IMR-90 (cell line): Measurements from ENCODE around the gene UPK3A. TPM values are rescaled to one million over a fixed set of nuclear protein-coding genes. Genes with fewer than 3 reads are reported as not detected.
A peak's percentile ranks its signal among the peaks of the same experiment; 100 is the strongest.

Source experiments
- ATAC-seq: fragments of 200-7000 bp; cut with Tn5 transposase; 2 replicates; pipeline ENCODE4 v1.9.1; 2020; ENCODE audit warnings: low read depth, mild to moderate bottlenecking, moderate library complexity
- BruUV-seq: library from RNA; stranded (reverse); fragments of 400-500 nt; replicated peaks from 2 replicates; lab custom pipeline; 2021; lab: Mats Ljungman, UMichigan
- CTCF ChIA-PET: fragments of 300-600 bp; formaldehyde crosslinking; extraction: SDS; loops from one replicate; lab custom pipeline; 2021; ENCODE audit warnings: antibody characterized with exemption; lab: Yijun Ruan, JAX
- POLR2A ChIA-PET: fragments of 300-600 bp; sonication (Branson Sonifier 250); formaldehyde crosslinking; loops from one replicate; lab custom pipeline; 2022; ENCODE audit warnings: antibody characterized with exemption; ENCODE audit not compliant: unreplicated experiment; lab: Charles Lee
- DNase-seq: peaks from one replicate; pipeline ENCODE4 v3.0.0; 2013
- H2AFZ ChIP-seq: replicated peaks from 2 replicates; pipeline ENCODE3; 2013; ENCODE audit warnings: low read length, mild to moderate bottlenecking; ENCODE audit not compliant: poor library complexity
- H2AK5ac ChIP-seq: 2 replicates; pipeline ENCODE4 v1.6.1; 2013; ENCODE audit warnings: low read depth, low read length, inconsistent platforms
- H2AK9ac ChIP-seq: replicated peaks from 2 replicates; pipeline ENCODE3; 2013; ENCODE audit warnings: mild to moderate bottlenecking, low read depth, low read length, moderate library complexity; ENCODE audit not compliant: poor library complexity
- H2BK120ac ChIP-seq: 2 replicates; pipeline ENCODE4 v1.6.1; 2013; ENCODE audit warnings: low read depth, low read length, inconsistent platforms
- H2BK15ac ChIP-seq: 3 replicates; pipeline ENCODE4 v1.6.1; 2013; ENCODE audit warnings: low read depth, low read length, inconsistent platforms
- H2BK20ac ChIP-seq: 2 replicates; pipeline ENCODE4 v1.6.1; 2013; ENCODE audit warnings: low read depth, mild to moderate bottlenecking, inconsistent platforms, low read length, moderate library complexity
- H2BK5ac ChIP-seq: 2 replicates; pipeline ENCODE4 v1.6.1; 2013; ENCODE audit warnings: mild to moderate bottlenecking, low read depth, low read length, inconsistent platforms; ENCODE audit not compliant: poor library complexity, severe bottlenecking
- H3K14ac ChIP-seq: replicated peaks from 2 replicates; pipeline ENCODE4 v1.6.1; 2013; ENCODE audit warnings: low read depth, low read length, inconsistent platforms
- H3K18ac ChIP-seq: 2 replicates; pipeline ENCODE4 v1.6.1; 2013; ENCODE audit warnings: low read depth, low read length, control low read depth
- H3K23ac ChIP-seq: 2 replicates; pipeline ENCODE4 v1.6.1; 2013; ENCODE audit warnings: low read depth, low read length, inconsistent platforms
- H3K27ac ChIP-seq: 2 replicates; pipeline ENCODE4 v1.5.1; 2013; ENCODE audit warnings: mild to moderate bottlenecking, control low read depth, low read length; ENCODE audit not compliant: insufficient read depth
- H3K27me3 ChIP-seq: 2 replicates; pipeline ENCODE4 v1.6.1; 2013; ENCODE audit warnings: low read length; ENCODE audit not compliant: control insufficient read depth, insufficient read depth
- H3K36me3 ChIP-seq: 2 replicates; pipeline ENCODE4 v1.6.1; 2013; ENCODE audit warnings: low read length, mixed read lengths; ENCODE audit not compliant: control insufficient read depth, insufficient read depth
- H3K4ac ChIP-seq: 2 replicates; pipeline ENCODE4 v1.6.1; 2013; ENCODE audit warnings: low read depth, low read length, inconsistent platforms
- H3K4me1 ChIP-seq: 2 replicates; pipeline ENCODE4 v1.6.1; 2013; ENCODE audit warnings: low read length, mixed read lengths; ENCODE audit not compliant: control insufficient read depth, insufficient read depth
- H3K4me2 ChIP-seq: 2 replicates; pipeline ENCODE4 v1.6.1; 2013; ENCODE audit warnings: low read depth, mild to moderate bottlenecking, control low read depth, low read length, moderate library complexity
- H3K4me3 ChIP-seq: 2 replicates; pipeline ENCODE4 v1.5.1; 2013; ENCODE audit warnings: low read depth, mild to moderate bottlenecking, control low read depth, low read length, moderate library complexity; ENCODE audit not compliant: insufficient read depth
- H3K56ac ChIP-seq: 2 replicates; pipeline ENCODE4 v1.6.1; 2013; ENCODE audit warnings: low read length, inconsistent platforms; ENCODE audit not compliant: insufficient read depth; ENCODE audit errors: extremely low read depth
- H3K79me1 ChIP-seq, 2 experiments: 2 replicates each; pipeline ENCODE4 v1.6.1; 2013; ENCODE audit warnings: low read length in 2 of 2, inconsistent platforms in 1 of 2, low read depth in 1 of 2
- H3K9ac ChIP-seq: 2 replicates; pipeline ENCODE4 v1.6.1; 2013; ENCODE audit warnings: low read depth, low read length, control low read depth
- H3K9me1 ChIP-seq: 2 replicates; pipeline ENCODE4 v1.6.1; 2013; ENCODE audit warnings: low read length, inconsistent platforms; ENCODE audit not compliant: insufficient read depth
- H3K9me3 ChIP-seq: 2 replicates; pipeline ENCODE4 v1.6.1; 2013; ENCODE audit warnings: low read length; ENCODE audit not compliant: control insufficient read depth, insufficient read depth
- H4K20me1 ChIP-seq: 2 replicates; pipeline ENCODE4 v1.6.1; 2013; ENCODE audit warnings: low read length, inconsistent platforms; ENCODE audit not compliant: insufficient read depth
- H4K5ac ChIP-seq: 2 replicates; pipeline ENCODE4 v1.6.1; 2013; ENCODE audit warnings: mild to moderate bottlenecking, low read depth, low read length, control low read depth
- H4K8ac ChIP-seq, 2 experiments: 2 replicates each; pipeline ENCODE4 v1.6.1; 2013; ENCODE audit warnings: low read depth in 2 of 2, low read length in 2 of 2, control low read depth in 1 of 2, inconsistent platforms in 1 of 2
- H4K91ac ChIP-seq: 2 replicates; pipeline ENCODE4 v1.6.1; 2013; ENCODE audit warnings: low read depth, low read length, inconsistent platforms; ENCODE audit not compliant: insufficient read depth
- BHLHE40 ChIP-seq: fragments of 150-350 bp; IDR thresholded peaks from 2 replicates; pipeline ENCODE4 v1.6.1; 2016; ENCODE audit warnings: mild to moderate bottlenecking, low read depth, low read length
- CHD1 ChIP-seq: IDR thresholded peaks from 2 replicates; pipeline ENCODE4 v1.6.1; 2012; ENCODE audit warnings: low read depth, low read length, improper control_type of control experiment
- MAFK ChIP-seq: IDR thresholded peaks from 2 replicates; pipeline ENCODE4 v1.6.1; 2012; ENCODE audit warnings: low read depth, low read length, improper control_type of control experiment
- MAZ ChIP-seq: IDR thresholded peaks from 2 replicates; pipeline ENCODE4 v1.6.1; 2012; ENCODE audit warnings: low read depth, mild to moderate bottlenecking, low read length, improper control_type of control experiment, moderate library complexity, borderline replicate concordance
- MXI1 ChIP-seq: IDR thresholded peaks from 2 replicates; pipeline ENCODE4 v1.6.1; 2012; ENCODE audit warnings: low read depth, mild to moderate bottlenecking, low read length, moderate library complexity, borderline replicate concordance
- NFE2L2 ChIP-seq: fragments of 150-350 bp; IDR thresholded peaks from 2 replicates; pipeline ENCODE4 v1.6.1; 2016; ENCODE audit warnings: low read depth, mild to moderate bottlenecking, low read length
- POLR2A ChIP-seq: IDR thresholded peaks from 2 replicates; pipeline ENCODE4 v1.6.1; 2012; ENCODE audit warnings: mild to moderate bottlenecking, low read depth, low read length
- RAD21 ChIP-seq: IDR thresholded peaks from 2 replicates; pipeline ENCODE4 v1.6.1; 2012; ENCODE audit warnings: low read length, improper control_type of control experiment
- RCOR1 ChIP-seq: IDR thresholded peaks from 2 replicates; pipeline ENCODE4 v1.6.1; 2012; ENCODE audit warnings: mild to moderate bottlenecking, low read length, improper control_type of control experiment; ENCODE audit not compliant: insufficient replicate concordance
- SMC3 ChIP-seq: fragments of 150-350 bp; IDR thresholded peaks from 2 replicates; pipeline ENCODE4 v1.6.1; 2016; ENCODE audit warnings: low read depth, mild to moderate bottlenecking, antibody characterized with exemption, low read length, moderate library complexity
- WGBS, 2 experiments: methylation state at CpG; one replicate each; pipeline versions ENCODE4 v1.1.5 to v1.1.7; 2013; ENCODE audit warnings: missing lambda C conversion rate in 2 of 2; ENCODE audit not compliant: insufficient read length in 1 of 2; ENCODE audit errors: extremely low coverage in 2 of 2; 5-methylcytosine and 5-hydroxymethylcytosine counted together
- dilution Hi-C: fragments of 300-500 bp; cut with HindIII; formaldehyde crosslinking; loops from one replicate; pipeline ENCODE4 v1.14.3; 2018; ENCODE audit warnings: low sequenced_read_pairs; ENCODE audit not compliant: unreplicated experiment
- in situ Hi-C: fragments of 300-500 bp; cut with MboI; formaldehyde crosslinking; loops from 3 replicates; pipeline ENCODE4 v1.14.3; 2019; ENCODE audit warnings: low sequenced_read_pairs, inconsistent platforms, mixed read lengths
- intact Hi-C: fragments of 100-400 bp; cut with micrococcal nuclease; formaldehyde crosslinking; loops from 2 replicates; pipeline ENCODE4 v1.10.0; 2022
- polyA plus RNA-seq, 3 experiments: library from polyadenylated mRNA; depleted of rRNA; stranded (reverse); fragments of >200 nt; gene quantifications; 2 replicates each; pipeline ENCODE4 v1.2.3, GENCODE V29; 2012; ENCODE audit warnings: low replicate concordance in 1 of 3
- total RNA-seq: library from RNA; depleted of rRNA; stranded (reverse); fragments of >200 nt; gene quantifications from 2 replicates; pipeline ENCODE4 v1.2.3, GENCODE V29; 2012

The UPK3A gene
- total and polyA plus RNA-seq, 2 of the 4 experiments (the other 2 are of a cell fraction): not detected

- Histone ChIP-seq H4K8ac (no peak overlapping the region), H3K27ac (no peak overlapping the region), H4K91ac (no peak overlapping the region), H2BK120ac (no peak overlapping the region), H3K4me2 (no peak overlapping the region), H3K9ac (no peak overlapping the region), H3K79me1 (no peaks in the 10 kb centered on the region), H3K9me3 (no peaks in the 10 kb centered on the region), H2BK5ac (no peak overlapping the region), H2BK20ac (no peak overlapping the region), H3K23ac (no peak overlapping the region), H3K18ac (no peak overlapping the region), H3K27me3 (peaks cover 8% of the 10 kb centered on the region), H2AK9ac (peak overlapping the region; percentile 5), H3K56ac (no peak overlapping the region), H3K4me1 (peaks cover 9% of the 10 kb centered on the region), H3K4me3 (no peak overlapping the region), H2AFZ (no peak overlapping the region), H3K36me3 (no peaks in the 10 kb centered on the region), H3K14ac (no peak overlapping the region), H2BK15ac (no peak overlapping the region; the same call in 2 of the 3 replicates), H2AK5ac (0 out of 2 replicates have a peak overlapping the region, but pooled peaks have one; percentile 20), H3K4ac (no peak overlapping the region), H4K20me1 (no peaks in the 10 kb centered on the region), H4K5ac (no peak overlapping the region), H3K9me1 (no peaks in the 10 kb centered on the region)
- no peak for TF ChIP-seq RCOR1
- no peak for TF ChIP-seq MXI1
- TF ChIP-seq BHLHE40: no peak
- no peak for TF ChIP-seq SMC3
- no peak for TF ChIP-seq MAZ
- TF ChIP-seq CHD1: no peak
- TF ChIP-seq RAD21: no peak
- TF ChIP-seq MAFK: no peak
- no peak for TF ChIP-seq NFE2L2
- TF ChIP-seq POLR2A: no peak
- ChIA-PET POLR2A (no interaction called here), CTCF (interaction anchor here (0.7 to 2.6 kb wide), 2 partner anchors 279 to 993 kb away, joined by 7 to 10 read pairs; no protein-coding TSS in a partner anchor)
- intact Hi-C loops: no loop called here
- 93% methylated on average over 6 of the region's 15 CpGs; no CpG with 5 or more reads in 1 of the 2 experiments for WGBS, 2 experiments
- BruUV-seq: no TSS peak
- in situ Hi-C loops: no loop called here
- DNase-seq: no peak
- no peak for ATAC-seq
- dilution Hi-C loops: no loop called here
These were observed 11.2 kb upstream of the UPK3A start for GRCh38 chr22:45273452-45274075.
